Mucosa of stomach (tissue), 1 donor: Measurements from ENCODE around the gene DRC3.

ENCODE experiments used
- H3K27me3 ChIP-seq: one replicate; pipeline ENCODE4 v1.7.0; 2013; ENCODE audit warnings: mild to moderate bottlenecking, low read length; ENCODE audit not compliant: control insufficient read depth, insufficient read depth
- H3K36me3 ChIP-seq: one replicate; pipeline ENCODE4 v1.7.0; 2013; ENCODE audit warnings: low read length; ENCODE audit not compliant: control insufficient read depth, insufficient read depth
- H3K4me1 ChIP-seq: one replicate; pipeline ENCODE4 v1.7.0; 2013; ENCODE audit warnings: mild to moderate bottlenecking, low read length; ENCODE audit not compliant: control insufficient read depth, insufficient read depth
- H3K4me3 ChIP-seq: one replicate; pipeline ENCODE4 v1.7.0; 2013; ENCODE audit warnings: low read length
- H3K9ac ChIP-seq: one replicate; pipeline ENCODE4 v1.7.0; 2013; ENCODE audit warnings: mild to moderate bottlenecking, low read length, moderate library complexity
- H3K9me3 ChIP-seq: one replicate; pipeline ENCODE4 v1.7.0; 2013; ENCODE audit warnings: mild to moderate bottlenecking, low read length, moderate library complexity; ENCODE audit not compliant: control insufficient read depth
- donor health status: Pancreatic carcinoma.

Gene DRC3

GRCh38 chr17:18038149-18038850, 65.6 kb downstream of the DRC3 start:
- Histone ChIP-seq H3K27me3 (no peaks in the 10 kb centered on the region), H3K9me3 (no peaks in the 10 kb centered on the region), H3K4me3 (peak overlapping the region; percentile 53), H3K36me3 (no peaks in the 10 kb centered on the region), H3K4me1 (peaks cover 16% of the 10 kb centered on the region), H3K9ac (peak overlapping the region; percentile 73)

- Histone ChIP-seq H3K9ac (peak within 1 kb of the TSS; percentile 75), H3K4me3 (peak within 1 kb of the TSS; percentile 53), H3K27me3 (no peaks in the 10 kb centered on the region), H3K36me3 (no peaks in the 10 kb centered on the region), H3K9me3 (no peaks in the 10 kb centered on the region), H3K4me1 (peaks cover 16% of the 10 kb centered on the region)
Observed at GRCh38 chr17:18038861-18039534, 66.3 kb downstream of the DRC3 start, which contains the start of the genes ATPAF2 and GID4. TSS of gene ATPAF2 (minus strand) at chr17:18039168. CDS start at chr17:18039013, 155 bp downstream. TSS of gene GID4 (plus strand) at chr17:18039408. CDS start at chr17:18039465, 57 bp downstream.

GRCh38 chr17:18039535-18040260, 67.0 kb downstream of the DRC3 start:
- H3K4me3 ChIP-seq: peak overlapping the region; percentile 53
- H3K9me3 ChIP-seq: no peaks in the 10 kb centered on the region
- H3K36me3 ChIP-seq: no peaks in the 10 kb centered on the region
- peak overlapping the region; percentile 75 for H3K9ac ChIP-seq
- peaks cover 16% of the 10 kb centered on the region for H3K4me1 ChIP-seq
- H3K27me3 ChIP-seq: no peaks in the 10 kb centered on the region

- peak overlapping the region; percentile 75 for H3K9ac ChIP-seq
- H3K36me3 ChIP-seq: no peaks in the 10 kb centered on the region
- peaks cover 16% of the 10 kb centered on the region for H3K4me1 ChIP-seq
- no peaks in the 10 kb centered on the region for H3K9me3 ChIP-seq
- peak overlapping the region; percentile 53 for H3K4me3 ChIP-seq
- H3K27me3 ChIP-seq: no peaks in the 10 kb centered on the region
Observed at GRCh38 chr17:18040261-18040858, 67.7 kb downstream of the DRC3 start.

GRCh38 chr17:18041776-18042175, 69.1 kb downstream of the DRC3 start:
- no peaks in the 10 kb centered on the region for H3K9me3 ChIP-seq
- H3K4me1 ChIP-seq: peaks cover 16% of the 10 kb centered on the region
- no peaks in the 10 kb centered on the region for H3K27me3 ChIP-seq
- no peaks in the 10 kb centered on the region for H3K36me3 ChIP-seq
- no peak overlapping the region for H3K4me3 ChIP-seq
- H3K9ac ChIP-seq: no peak overlapping the region

GRCh38 chr17:18042983-18043382, 70.3 kb downstream of the DRC3 start:
- H3K36me3 ChIP-seq: no peaks in the 10 kb centered on the region
- no peak overlapping the region for H3K4me3 ChIP-seq
- H3K9me3 ChIP-seq: no peaks in the 10 kb centered on the region
- H3K9ac ChIP-seq: no peak overlapping the region
- peaks cover 16% of the 10 kb centered on the region for H3K4me1 ChIP-seq
- no peaks in the 10 kb centered on the region for H3K27me3 ChIP-seq

- H3K4me3 ChIP-seq: no peak overlapping the region
- no peaks in the 10 kb centered on the region for H3K27me3 ChIP-seq
- H3K9me3 ChIP-seq: no peaks in the 10 kb centered on the region
- H3K9ac ChIP-seq: no peak overlapping the region
- peaks cover 12% of the 10 kb centered on the region for H3K4me1 ChIP-seq
- no peaks in the 10 kb centered on the region for H3K36me3 ChIP-seq
Observed at GRCh38 chr17:18043491-18043890, 70.8 kb downstream of the DRC3 start.

- Histone ChIP-seq H3K9me3 (no peaks in the 10 kb centered on the region), H3K36me3 (no peaks in the 10 kb centered on the region), H3K9ac (no peak overlapping the region), H3K4me3 (no peak overlapping the region), H3K4me1 (peaks cover 12% of the 10 kb centered on the region), H3K27me3 (no peaks in the 10 kb centered on the region)
Observed at GRCh38 chr17:18044609-18045008, 71.9 kb downstream of the DRC3 start.

GRCh38 chr17:18045691-18046350, 73.2 kb downstream of the DRC3 start:
- no peaks in the 10 kb centered on the region for H3K36me3 ChIP-seq
- H3K4me3 ChIP-seq: no peak overlapping the region
- H3K9me3 ChIP-seq: no peaks in the 10 kb centered on the region
- H3K4me1 ChIP-seq: peaks cover 2% of the 10 kb centered on the region
- no peaks in the 10 kb centered on the region for H3K27me3 ChIP-seq
- no peak overlapping the region for H3K9ac ChIP-seq

- no peaks in the 10 kb centered on the region for H3K4me1 ChIP-seq
- H3K9me3 ChIP-seq: no peaks in the 10 kb centered on the region
- no peak overlapping the region for H3K4me3 ChIP-seq
- no peaks in the 10 kb centered on the region for H3K27me3 ChIP-seq
- no peak overlapping the region for H3K9ac ChIP-seq
- H3K36me3 ChIP-seq: peaks cover 4% of the 10 kb centered on the region
Observed at GRCh38 chr17:18055597-18055996, 82.9 kb downstream of the DRC3 start.

- Histone ChIP-seq H3K36me3 (peaks cover 4% of the 10 kb centered on the region), H3K9ac (no peak overlapping the region), H3K4me1 (no peaks in the 10 kb centered on the region), H3K4me3 (no peak overlapping the region), H3K27me3 (no peaks in the 10 kb centered on the region), H3K9me3 (no peaks in the 10 kb centered on the region)
Observed at GRCh38 chr17:18056214-18056613, 83.6 kb downstream of the DRC3 start.
